Neural progenitor cell (in vitro differentiated cells): ENCODE measurements around the gene RASSF4.

Experiments
- EZH2phosphoT487 ChIP-seq: fragments of 200-600 bp; sonication (generic); IDR thresholded peaks from 2 replicates; pipeline ENCODE4 v1.6.1; 2017; ENCODE audit warnings: antibody characterized with exemption
- TF ChIP-seq, protein P1 (sequence below): fragments of 200-600 bp; sonication (generic); IDR thresholded peaks from 2 replicates; pipeline ENCODE4 v1.5.1; 2017; ENCODE audit warnings: antibody characterized with exemption, mild to moderate bottlenecking

DNA sequence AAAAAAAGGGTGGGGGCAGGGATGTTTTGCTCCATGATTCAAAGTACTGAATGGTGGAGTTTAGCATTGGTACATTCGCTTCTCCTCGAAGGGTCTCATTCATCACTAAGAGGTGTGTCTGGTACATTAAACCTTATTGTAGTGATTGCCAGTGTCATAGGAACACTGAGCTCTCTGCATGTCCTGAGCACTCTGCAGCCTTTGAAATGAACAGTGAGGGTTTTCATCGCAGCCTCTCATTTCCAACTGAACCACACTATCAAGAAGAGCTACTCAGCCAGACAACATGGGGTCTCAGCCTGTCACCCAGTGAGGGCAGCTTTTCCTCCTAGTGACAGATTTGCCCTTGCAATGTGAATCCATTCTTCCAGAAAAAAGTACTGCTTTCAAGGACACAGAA, 26.6 kb downstream of the RASSF4 start:
- TF ChIP-seq, protein P1, sequence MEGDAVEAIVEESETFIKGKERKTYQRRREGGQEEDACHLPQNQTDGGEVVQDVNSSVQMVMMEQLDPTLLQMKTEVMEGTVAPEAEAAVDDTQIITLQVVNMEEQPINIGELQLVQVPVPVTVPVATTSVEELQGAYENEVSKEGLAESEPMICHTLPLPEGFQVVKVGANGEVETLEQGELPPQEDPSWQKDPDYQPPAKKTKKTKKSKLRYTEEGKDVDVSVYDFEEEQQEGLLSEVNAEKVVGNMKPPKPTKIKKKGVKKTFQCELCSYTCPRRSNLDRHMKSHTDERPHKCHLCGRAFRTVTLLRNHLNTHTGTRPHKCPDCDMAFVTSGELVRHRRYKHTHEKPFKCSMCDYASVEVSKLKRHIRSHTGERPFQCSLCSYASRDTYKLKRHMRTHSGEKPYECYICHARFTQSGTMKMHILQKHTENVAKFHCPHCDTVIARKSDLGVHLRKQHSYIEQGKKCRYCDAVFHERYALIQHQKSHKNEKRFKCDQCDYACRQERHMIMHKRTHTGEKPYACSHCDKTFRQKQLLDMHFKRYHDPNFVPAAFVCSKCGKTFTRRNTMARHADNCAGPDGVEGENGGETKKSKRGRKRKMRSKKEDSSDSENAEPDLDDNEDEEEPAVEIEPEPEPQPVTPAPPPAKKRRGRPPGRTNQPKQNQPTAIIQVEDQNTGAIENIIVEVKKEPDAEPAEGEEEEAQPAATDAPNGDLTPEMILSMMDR, result no peak
- no peak for TF ChIP-seq EZH2phosphoT487
